Measurements from ENCODE around the gene STAB2.
A peak's percentile ranks its signal among the peaks of the same experiment; 100 is the strongest.

- TF ChIP-seq CTCF (IDR thresholded peaks at IDR 0.05 in 4 of 5, conservative IDR thresholded peaks at IDR 0.05 in 1 of 5) (peak in 2 of 5 experiments; percentile 21 to 38), POLR2A (IDR thresholded peaks at IDR 0.05) (no peak)
Measured at GRCh38 chr12:103632554-103633216, 45.6 kb downstream of the STAB2 start.

Measured in gastrocnemius medialis (tissue), 4 donors.